Measurements from ENCODE around the gene RFTN2. TPM values are rescaled to one million over a fixed set of nuclear protein-coding genes. Genes with fewer than 3 reads are reported as not detected.

Gene RFTN2
- total RNA-seq, 1 donor from 2014 or later: 4.8 TPM

DNA sequence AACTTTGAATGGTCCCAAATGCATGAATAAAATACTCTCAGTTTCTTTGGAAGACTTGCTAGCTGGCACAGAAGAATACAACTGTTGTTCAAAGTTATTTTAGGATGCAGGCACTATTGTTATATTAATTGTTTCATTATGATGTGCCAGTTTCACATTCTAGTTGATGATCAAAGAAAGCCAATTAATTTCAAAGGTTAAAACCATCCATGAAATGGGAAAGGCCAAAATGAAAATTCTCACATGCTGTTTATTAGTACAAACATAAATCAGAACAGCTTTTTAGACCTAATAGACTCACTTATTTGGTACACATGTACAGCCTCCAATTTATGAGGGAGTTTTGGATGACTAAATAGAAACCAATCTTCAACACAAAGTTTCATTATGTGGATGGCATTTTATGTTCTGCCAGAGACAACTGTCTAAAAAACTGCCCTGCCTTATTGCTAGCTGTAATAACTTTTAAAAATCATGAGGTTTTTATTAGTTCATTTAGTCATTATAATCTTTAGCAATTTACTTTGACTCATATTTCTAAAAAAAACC is 42.2 kb downstream of the RFTN2 start:
- DNase-seq (ENCODE audit: low spot score in 2 of 2): no peak
- Histone ChIP-seq H3K27ac (no peak overlapping the region), H3K36me3 (peaks cover 0 to 8% of the 10 kb centered on the region in 2 donors), H3K4me1 (no peaks in the 10 kb centered on the region), H3K9me3 (peaks cover 0 to 7% of the 10 kb centered on the region in 2 donors), H3K27me3 (no peaks in the 10 kb centered on the region), H3K4me3 (no peak overlapping the region)
- intact Hi-C loops (cut with DNase I): no loop called here
- TF ChIP-seq, protein P1, sequence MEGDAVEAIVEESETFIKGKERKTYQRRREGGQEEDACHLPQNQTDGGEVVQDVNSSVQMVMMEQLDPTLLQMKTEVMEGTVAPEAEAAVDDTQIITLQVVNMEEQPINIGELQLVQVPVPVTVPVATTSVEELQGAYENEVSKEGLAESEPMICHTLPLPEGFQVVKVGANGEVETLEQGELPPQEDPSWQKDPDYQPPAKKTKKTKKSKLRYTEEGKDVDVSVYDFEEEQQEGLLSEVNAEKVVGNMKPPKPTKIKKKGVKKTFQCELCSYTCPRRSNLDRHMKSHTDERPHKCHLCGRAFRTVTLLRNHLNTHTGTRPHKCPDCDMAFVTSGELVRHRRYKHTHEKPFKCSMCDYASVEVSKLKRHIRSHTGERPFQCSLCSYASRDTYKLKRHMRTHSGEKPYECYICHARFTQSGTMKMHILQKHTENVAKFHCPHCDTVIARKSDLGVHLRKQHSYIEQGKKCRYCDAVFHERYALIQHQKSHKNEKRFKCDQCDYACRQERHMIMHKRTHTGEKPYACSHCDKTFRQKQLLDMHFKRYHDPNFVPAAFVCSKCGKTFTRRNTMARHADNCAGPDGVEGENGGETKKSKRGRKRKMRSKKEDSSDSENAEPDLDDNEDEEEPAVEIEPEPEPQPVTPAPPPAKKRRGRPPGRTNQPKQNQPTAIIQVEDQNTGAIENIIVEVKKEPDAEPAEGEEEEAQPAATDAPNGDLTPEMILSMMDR (IDR thresholded peaks at IDR 0.05): no peak

- TF ChIP-seq, protein P1 (IDR thresholded peaks at IDR 0.05): no peak
- Histone ChIP-seq H3K27me3 (no peaks in the 10 kb centered on the region), H3K9me3 (peaks cover 0 to 3% of the 10 kb centered on the region in 2 donors), H3K27ac (peak overlapping the region; percentile 47 to 49), H3K36me3 (peaks cover 0 to 8% of the 10 kb centered on the region in 2 donors), H3K4me1 (no peaks in the 10 kb centered on the region), H3K4me3 (no peak overlapping the region)
- DNase-seq (ENCODE audit: low spot score in 2 of 2): peak in 1 of 2 donors; percentile 67
- intact Hi-C loops (cut with DNase I): no loop called here
Observed at GRCh38 chr2:197628043-197628500, 47.3 kb downstream of the RFTN2 start.

DNA sequence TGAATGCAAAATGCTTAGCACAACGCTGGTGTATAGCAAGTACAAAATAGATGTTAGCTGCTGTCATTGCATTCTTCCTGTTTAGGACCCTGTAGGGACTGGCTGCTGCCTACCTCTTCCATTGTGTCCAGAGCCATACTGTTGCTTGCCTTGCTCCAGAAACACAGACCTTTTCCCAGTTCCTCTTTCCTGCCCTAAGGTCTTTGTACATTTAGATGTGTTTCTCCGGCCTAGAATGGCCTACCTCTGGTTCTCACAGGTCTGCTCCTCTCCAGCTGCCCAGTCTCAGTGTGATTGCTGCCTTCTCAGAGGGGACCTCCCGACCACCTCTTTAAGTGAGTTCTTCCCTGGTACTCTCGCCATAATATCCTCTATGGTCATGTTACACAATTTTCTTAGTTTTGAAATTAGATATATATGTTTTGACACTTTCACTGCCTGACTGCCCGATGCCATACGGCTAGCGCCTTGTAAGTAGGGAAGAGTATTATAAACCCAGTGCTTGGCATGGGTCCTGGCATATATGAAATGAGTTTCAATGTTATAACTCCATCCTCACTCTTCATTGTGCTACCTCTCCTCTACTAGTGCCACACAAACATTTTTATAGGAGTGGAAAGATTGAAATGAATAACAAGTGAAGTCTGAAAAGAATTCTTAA is 48.3 kb downstream of the RFTN2 start:
- TF ChIP-seq, protein P1 (IDR thresholded peaks at IDR 0.05): no peak
- Histone ChIP-seq H3K4me3 (no peak overlapping the region), H3K4me1 (no peaks in the 10 kb centered on the region), H3K9me3 (peaks cover 0 to 3% of the 10 kb centered on the region in 2 donors), H3K27ac (no peak overlapping the region), H3K27me3 (no peaks in the 10 kb centered on the region), H3K36me3 (peaks cover 0 to 4% of the 10 kb centered on the region in 2 donors)
- no peak for DNase-seq (ENCODE audit: low spot score in 2 of 2)
- intact Hi-C loops (cut with DNase I): no loop called here

DNA sequence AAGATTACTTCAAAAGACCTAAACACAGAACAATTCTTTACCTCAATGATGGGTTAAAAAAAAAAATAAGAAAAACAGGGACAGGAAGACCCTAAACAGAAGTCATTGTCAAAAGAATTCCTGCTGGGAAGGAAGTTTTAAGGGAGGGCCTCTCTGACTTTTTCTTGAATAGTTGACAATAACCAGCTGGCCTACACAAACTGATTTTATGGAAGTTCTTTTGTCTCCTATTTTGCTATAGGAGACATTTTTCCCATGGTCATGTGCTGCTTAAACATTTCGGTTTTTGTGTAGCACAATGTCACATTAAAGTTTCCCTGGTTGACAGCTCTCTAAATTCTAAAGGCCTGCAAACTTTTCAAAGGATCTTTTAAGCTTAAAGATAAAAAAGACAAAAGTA is 55.3 kb downstream of the RFTN2 start:
- no peak overlapping the region for H3K4me3 ChIP-seq
- intact Hi-C loops (cut with DNase I): no loop called here
- TF ChIP-seq, protein P1 (IDR thresholded peaks at IDR 0.05): no peak
- no peak overlapping the region for H3K27ac ChIP-seq
- H3K36me3 ChIP-seq: peaks cover 13 to 14% of the 10 kb centered on the region in 2 donors
- no peaks in the 10 kb centered on the region for H3K27me3 ChIP-seq
- DNase-seq (ENCODE audit: low spot score in 2 of 2): no peak
- no peaks in the 10 kb centered on the region for H3K9me3 ChIP-seq
- no peaks in the 10 kb centered on the region for H3K4me1 ChIP-seq

GRCh38 chr2:197615016-197615652 is 60.3 kb downstream of the RFTN2 start:
- H3K27me3 ChIP-seq: no peaks in the 10 kb centered on the region
- H3K36me3 ChIP-seq: peaks cover 12 to 34% of the 10 kb centered on the region in 2 donors
- no peak overlapping the region for H3K4me3 ChIP-seq
- no peak overlapping the region for H3K27ac ChIP-seq
- intact Hi-C loops (cut with DNase I): no loop called here
- DNase-seq (ENCODE audit: low spot score in 2 of 2): no peak
- H3K9me3 ChIP-seq: no peaks in the 10 kb centered on the region
- no peaks in the 10 kb centered on the region for H3K4me1 ChIP-seq
- TF ChIP-seq, protein P1 (IDR thresholded peaks at IDR 0.05): no peak

All from ascending aorta (tissue), 2 donors.